SIG-M5 (cell line): ENCODE results near the gene DCC.
"Not testable (repeated sequence)": the region's sequence is repeated elsewhere in the genome, so short reads cannot be mapped to it uniquely, and the experiment has no call there.

ENCODE experiments used
- DNase-seq: peaks from one replicate; lab custom pipeline; 2025; lab: John Stamatoyannopoulos, UW

The DCC gene

DNA sequence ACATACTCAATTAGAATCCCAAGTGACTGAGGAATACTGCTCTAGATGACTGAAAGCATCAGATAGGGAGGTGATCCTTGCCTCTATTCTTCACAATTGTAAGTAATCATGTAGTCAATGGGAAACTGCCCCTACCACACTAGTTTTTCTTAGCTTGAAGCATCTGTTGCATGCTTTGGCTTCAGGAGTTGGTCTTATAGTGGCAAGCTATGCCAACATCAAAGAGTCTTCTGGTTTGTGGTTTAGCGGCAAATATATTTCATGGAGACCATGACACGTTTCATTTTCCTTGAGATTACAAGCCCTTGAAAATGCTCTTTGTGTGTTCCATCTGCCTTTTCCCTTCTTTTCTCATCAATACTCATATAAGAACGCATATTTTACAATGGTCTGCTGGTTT lies 12.9 kb downstream of the DCC start:
- DNase-seq = no peak

DNA sequence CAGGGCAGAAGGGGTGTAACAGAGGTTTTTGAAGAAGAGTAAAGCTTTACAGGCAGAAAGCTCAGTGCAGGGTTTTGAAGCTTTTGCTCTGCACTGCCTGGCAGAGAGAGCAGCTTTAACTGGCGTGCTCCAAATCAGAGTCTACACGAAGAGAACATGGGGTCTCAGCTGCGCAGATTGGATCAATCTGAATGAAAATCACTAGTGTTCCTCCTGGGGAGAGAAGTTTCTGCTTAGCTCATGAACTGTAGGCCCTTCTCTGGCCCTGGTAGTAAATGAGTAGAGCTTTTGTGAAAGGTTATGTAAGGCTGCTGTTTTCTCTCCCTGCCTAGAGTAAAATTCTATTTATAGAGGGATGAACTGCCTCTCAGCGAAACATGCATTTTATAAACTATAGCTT lies 13.6 kb downstream of the DCC start:
- no peak for DNase-seq

DNA sequence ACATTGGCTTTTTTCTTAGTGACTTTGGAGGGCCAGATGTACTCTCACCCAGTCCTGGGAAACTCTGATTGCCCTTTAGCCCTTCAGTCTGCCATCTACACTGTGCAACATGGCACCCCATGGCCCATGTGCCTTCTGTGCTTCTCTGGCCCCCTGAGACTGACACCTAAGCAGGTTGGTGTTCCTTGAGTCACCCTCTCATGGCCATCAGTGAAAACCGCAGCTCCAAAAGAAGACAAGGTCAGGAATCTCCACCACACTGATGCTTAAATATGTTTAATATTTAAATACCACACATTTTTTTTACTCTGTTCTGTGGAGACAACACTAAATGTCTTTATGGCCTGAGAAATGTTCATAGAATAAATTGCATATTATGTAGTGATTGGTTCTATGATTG lies 23.9 kb downstream of the DCC start:
- DNase-seq = no peak

DNA sequence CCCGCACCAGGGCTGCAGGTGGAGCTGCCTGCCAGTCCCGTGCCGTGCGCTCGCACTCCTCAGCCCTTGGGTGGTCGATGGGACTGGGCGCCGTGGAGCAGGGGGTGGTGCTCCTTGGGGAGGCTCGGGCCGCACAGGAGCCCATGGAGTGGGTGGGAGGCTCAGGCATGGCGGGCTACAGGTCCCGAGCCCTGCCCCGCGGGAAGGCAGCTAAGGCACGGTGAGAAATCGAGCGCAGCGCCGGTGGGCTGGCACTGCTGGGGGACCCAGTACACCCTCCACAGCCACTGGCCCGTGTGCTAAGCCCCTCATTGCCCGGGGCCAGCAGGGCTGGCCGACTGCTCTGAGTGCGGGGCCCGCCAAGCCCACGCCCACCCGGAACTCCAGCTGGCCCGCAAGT lies 26.9 kb downstream of the DCC start:
- not testable (repeated sequence) for DNase-seq

DNA sequence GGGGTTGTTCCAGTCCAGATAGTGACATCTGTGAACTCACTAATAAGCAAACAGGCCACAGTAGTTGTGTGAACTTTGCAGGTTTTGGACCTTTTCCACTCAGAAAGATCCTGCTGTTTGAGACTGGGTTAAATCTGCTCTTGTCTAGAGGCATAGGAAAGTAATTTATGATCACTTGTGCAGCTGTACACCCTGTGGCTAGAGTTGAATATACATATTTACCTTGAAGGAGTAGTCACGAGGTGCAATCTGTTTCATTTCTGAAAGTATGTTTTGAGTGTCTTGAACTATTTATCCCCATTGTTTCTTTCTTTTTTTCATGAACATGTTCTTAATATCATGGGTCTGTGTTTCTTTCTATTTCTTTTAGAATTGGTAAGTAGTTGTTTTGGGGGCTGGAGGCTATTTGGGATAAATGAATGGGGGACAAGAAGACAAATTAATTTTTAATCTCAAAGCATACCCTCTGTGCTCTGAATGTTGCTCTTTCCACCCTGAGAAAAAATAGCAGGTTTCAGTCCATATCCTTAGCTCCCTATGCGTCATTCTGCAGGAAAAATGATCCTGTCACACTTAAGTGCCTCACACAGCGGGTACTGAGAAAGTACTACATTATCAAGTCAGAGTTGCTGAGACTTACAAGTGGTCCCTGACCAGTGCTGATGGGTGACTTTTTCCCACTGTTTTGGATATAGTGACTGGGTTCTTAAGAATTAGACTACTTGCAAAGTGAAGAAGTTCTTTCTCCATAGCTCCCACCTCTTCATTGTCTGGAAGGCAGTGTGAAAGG lies 28.2 kb downstream of the DCC start:
- no peak for DNase-seq

DNA sequence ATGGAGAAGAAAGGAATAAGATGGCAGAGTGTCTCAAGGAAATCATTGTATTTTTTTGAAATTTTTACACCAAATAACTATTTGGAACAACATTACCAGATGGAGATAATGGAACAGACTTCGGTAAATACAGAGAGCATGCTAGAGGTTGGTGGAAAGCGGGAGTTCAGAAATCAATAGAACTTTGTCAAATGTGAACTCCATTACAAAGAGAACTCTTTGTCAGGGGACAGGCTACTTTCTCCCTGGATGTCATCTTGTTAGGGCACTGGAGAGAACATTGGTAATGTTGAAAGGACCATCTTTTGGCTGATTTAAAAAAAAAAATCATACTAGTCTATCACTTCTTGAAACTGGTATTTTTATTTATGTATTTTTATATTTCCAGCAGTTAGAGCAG lies 30.8 kb downstream of the DCC start:
- DNase-seq = no peak

DNA sequence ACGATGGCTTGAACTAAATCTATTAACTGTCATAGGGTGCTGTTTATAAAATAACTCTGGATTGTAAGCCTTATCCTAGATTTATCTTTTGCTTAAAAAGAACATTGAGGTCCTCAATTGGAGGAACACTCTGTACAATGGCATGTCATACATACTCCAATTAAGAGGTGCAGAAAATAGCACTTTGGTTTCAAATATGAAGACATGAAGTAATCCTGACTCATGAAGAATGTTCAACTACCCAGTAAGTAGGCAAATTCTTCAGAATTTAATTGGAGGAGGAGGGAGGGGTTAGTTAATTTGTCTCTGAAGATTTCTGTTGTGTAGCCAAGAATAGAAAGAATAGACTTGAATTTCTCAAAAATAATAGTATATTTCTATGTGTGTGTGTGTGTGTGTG lies 36.1 kb downstream of the DCC start:
- no peak for DNase-seq

DNA sequence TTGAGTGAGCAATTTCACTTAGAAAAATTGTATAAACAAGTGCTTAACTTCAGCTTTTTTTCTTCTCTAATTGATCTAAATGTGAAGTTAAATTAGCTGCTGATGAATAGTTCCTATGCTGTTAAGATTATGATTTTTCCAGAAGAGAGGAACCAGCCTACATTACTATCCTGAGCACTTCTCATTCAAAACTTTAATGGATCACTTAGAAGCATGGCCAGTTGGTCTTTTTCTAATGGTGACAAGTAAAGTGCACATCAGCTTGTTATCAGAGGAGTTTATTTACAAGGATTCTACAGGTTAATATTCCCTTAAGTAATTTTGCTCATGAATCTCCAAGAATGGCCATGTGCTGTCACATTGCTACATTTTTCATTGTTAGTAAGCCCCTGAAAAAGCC lies 37.1 kb downstream of the DCC start:
- no peak for DNase-seq

DNA sequence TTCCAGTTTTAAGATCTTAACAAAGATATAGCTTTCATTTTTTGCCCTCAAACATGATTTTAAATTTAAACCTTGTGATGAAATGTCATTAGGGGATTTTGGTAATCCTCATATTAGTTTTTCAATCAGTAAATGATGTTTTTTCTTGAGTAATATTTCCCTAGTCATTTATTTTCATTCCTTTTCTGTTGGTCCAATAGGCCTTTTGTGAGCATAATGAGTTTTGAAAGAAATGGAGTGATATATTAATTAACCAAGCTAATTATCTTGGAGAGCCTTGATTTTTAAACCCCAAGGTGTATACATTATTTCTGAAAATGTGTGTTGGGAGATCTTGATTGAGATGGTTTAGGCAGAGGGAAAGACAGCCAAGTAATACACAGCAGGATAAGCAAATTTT lies 46.3 kb downstream of the DCC start:
- DNase-seq = no peak

DNA sequence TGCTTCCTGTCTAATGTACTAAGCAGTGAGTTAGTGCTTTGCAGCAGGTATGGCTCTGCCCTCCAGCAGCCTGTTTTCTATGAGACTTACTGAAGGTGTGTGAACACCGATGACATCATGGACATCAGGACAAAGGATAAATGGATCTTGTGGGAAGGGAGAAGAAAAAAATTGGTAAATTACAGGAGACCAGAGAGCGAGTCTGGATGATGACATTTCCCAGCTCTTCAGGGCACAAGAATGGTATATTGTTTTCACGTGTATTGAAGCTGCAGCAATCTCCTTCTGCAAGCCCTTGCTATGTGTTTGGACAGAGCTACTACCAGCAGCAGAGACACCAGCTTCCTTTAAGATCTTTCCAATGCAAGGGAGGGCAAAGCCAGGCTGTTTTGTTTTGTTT lies 47.2 kb downstream of the DCC start:
- DNase-seq = no peak

DNA sequence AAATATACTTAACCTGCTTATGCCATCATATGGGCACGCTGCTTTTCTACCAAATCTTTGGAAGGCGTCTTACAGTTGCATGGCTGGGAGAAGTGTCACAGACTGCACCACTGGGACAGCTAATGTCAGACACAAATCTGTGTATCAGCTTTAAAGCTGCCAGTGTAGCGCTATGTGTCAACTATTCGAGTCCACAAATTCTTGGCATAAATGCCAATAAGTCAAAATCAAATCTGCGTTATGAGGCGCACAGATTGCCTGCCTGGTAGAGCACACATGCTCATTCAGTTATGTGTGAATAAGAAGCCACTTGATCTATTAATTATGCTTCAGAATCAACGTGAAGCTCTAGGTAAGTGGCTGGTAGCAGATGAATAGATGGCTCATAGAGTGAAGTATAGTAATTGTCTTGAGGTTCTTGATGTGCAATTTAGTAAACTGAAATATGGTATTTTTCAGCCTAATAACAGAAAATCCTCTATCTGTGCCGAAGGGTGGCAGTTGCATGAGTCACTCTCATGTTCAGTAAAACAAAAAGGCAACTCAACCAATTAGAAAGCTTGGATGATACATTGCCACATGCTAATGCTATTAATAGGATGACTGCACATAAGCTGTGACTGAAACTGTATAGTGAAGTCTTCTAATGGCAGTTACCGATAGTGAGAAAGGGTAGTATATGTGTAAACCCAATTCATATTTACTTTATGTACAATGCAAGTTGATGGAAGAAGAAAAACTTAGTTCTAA lies 52.0 kb downstream of the DCC start:
- DNase-seq = no peak

DNA sequence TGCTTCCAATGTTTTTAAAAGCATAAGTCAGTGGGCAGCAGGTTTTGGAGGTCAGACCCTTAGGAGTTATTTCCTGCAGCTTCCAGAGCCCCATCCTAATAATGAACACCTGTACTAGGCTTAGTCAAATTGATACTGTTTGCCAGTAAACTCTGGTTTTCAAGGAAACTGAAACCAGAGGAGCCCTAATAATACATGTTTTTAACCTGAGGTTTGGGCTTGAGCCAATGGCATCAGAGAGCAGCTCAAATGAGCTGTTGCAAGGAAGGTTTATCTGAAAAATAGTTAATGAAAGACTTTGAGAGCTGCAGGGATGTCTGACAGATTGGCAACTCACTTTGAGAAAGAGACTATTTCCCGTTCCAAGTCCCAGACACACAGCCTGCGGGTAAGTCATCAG lies 54.6 kb downstream of the DCC start:
- no peak for DNase-seq

DNA sequence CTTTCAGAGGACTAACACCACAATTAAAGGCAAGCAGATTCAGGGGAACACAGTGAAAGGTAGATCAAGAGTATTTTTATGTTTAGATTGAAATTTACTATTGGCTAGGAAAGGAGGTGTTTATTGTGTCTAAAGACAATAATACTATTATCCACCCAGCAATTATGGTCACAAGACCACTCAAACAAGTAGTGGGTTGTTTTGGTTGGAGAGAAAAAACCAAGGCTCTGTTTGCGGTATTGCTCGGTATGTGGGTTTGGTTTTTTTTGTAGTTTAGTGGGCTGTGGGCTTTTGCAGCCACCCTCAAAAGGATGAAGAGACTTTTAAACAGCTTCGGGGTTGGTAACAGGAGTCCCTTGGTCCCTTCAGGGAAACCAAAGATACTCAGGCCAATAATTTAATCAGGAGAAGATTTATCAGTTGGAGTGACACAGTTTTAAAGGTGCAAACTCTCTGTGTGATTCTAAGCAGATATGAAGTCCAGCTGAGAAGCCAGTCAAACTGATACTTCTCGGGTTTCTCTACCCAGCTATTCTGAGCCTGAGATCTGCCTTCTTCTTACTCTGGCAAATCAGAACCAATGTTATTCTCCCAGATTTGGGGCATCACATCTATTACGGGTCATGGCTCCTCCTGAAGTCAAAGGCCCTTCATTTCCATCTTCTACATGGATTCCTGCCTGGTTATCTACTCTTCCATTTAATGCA lies 55.3 kb downstream of the DCC start:
- DNase-seq = no peak

DNA sequence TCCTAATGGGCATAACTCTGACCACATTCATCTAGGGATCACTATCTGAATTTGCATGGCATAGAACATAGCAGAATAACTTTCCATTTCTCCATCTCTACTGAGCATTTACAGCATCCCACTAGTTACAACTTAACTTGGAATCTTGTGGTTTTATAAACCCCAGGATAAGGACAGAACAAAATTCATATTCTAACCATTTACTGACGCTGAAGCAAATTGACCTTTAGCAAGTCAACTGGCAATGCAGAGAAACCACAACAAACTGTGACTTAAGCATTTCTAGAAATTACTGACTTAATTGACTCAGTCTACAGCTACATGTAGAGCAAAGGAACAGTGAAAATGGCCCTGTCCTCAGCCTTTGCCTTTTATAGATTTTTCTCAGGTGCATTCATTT lies 61.2 kb downstream of the DCC start:
- no peak for DNase-seq

DNA sequence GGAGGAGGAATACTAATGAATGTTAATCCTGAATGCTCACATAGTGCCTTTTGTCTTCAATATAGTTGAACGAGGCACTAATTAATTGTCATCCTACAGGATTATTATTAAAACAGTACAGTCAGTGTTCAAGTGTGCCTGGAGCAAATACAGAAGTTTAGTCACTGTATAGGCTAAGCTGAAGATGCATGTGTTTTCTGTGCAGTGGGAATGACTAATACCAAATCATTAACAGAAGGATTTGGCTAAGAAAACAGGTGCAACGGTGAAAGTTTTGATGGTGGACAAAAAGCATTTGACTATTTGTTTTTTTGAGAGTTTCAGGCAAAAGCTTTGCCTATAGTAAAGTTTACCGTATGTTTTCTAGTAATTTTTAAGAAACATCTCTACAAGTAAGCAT lies 62.8 kb downstream of the DCC start:
- DNase-seq = no peak

DNA sequence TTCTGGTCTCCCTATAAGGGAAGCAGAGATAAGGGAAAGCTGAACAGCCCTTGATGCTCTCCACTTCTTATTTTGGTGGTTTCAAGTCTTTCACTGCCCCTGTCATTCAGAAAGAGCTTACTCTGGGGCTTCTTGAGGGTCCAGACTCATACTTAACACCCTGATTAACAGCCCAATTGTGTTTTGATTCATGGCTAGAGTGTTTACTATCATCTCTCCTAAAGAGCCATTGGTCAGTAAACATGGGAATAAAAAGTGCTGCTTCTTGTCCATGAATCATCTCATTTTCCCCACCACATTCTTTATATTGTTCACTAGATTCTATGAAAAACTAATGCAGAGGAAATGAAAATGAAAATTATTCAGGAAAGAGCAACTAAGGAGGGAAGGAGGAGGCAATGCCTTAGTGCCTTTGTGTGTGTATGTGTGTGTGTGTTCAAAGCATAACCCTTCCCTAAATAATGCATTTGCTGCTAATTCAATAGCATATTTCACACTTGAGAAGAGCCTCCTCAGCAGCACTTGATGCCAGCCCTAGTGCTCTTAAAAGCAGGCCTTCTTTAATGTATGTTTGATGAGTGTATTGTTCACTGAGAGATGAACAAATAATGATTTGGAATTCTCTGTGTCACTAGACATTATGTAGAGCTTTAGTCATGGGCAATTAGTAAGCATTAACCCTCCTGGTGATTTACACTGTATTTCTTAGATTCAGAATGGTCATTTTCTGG lies 63.5 kb downstream of the DCC start:
- no peak for DNase-seq

DNA sequence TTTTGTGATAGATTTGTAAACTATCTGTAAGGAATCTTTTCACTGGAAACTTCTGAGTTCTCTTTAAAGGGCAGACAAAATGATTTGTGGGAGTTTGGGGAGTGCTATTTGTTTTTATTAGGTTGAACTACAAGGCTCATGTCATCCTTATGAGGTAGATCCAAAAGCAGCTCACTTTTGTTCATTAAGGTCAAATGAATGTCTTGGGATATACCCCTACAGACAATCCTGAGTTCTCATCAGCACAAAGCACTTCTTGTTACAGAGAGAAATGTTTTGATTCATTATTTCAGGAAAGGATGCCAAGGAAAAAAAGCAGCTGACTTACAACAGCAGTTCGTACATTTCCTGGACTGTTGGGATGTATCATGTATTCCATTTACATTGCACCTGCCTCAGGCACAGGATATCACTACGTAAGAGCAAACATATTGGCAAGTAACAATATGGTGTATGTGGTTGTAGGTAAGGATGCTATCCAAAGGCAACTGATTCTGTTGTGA lies 68.9 kb downstream of the DCC start:
- no peak for DNase-seq

DNA sequence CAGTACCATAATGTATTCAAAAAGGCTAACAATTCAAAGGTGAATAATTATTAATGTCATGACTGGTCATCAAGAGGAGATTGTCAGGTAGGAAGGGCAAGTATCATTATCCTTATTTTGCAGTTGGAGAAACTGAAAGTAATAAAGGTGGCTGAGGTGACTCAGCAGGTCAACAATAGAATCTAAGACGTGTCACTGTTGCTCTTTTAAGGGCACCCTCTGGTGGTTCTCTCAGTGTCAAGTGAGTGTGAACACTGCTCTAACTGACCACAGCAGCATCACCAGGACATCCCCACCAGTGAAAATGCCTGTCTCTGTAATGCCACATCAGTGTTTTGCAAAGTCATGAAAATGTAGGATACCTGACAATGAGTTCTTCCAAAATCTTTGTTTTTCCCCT lies 69.7 kb downstream of the DCC start:
- DNase-seq = no peak

DNA sequence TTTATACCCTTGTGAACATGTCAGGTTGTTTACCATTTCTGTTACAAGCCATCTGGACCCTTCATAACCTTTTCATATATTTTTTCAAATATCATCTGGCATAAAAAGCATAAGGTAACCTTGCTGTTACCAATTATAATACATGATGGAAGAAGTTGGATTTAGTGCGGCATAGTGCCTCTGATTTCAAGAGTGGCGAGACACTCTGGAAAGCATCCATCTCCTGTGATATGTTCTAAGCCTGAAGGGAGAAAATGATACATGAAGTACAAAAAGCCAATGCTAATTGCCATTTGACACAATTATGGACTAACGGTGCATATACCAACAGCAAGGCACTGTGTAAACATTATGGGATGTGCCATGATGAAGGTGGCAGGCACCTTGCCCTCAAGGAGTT lies 75.1 kb downstream of the DCC start:
- no peak for DNase-seq

DNA sequence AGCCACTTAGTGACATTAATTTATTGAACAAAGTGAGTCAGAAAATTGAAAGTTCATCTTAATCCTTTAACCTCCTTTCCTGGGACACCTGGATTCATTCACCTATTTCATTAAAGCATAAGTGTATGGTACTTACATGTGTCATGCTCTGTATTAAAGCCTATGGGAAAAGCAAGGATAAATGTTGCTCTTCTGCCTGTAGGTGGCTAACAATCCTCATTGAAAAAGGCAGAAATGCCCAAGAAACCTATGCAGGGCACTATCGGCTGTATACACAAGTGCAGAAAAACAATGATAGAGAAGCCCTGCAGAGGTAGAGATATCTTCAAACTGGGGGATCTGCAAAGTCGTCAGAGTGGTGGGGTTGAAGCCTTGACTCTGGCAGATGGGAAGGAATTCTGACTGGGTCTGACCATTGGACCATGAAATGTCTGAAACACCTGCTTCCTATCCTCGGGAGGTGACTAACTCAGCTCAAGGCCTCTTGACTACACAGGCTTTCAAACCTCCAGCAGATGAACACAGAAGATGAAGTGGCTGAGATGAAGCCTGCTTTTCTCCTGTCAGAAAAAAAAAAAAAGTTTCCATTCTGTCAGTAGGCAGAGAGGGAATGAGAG lies 83.1 kb downstream of the DCC start:
- DNase-seq = no peak

DNA sequence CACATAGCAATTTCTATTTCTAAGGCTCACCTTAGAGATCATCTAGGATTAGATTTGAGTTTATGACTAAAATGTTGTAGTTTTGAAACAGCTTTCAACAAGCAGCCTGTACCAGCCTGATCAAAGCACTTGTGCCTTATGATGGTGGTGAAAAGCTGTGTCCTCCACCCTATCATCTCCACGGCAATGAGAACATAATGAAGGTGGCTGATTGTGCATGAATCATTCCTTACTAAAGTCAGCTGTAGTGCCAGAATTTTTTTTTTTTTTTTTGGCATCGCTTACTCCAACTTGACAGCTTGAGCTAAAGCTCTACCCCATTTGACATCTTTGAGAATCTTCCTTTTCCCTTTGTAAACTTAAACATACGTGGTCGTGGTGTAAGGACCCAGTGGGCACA lies 86.0 kb downstream of the DCC start:
- DNase-seq = no peak

DNA sequence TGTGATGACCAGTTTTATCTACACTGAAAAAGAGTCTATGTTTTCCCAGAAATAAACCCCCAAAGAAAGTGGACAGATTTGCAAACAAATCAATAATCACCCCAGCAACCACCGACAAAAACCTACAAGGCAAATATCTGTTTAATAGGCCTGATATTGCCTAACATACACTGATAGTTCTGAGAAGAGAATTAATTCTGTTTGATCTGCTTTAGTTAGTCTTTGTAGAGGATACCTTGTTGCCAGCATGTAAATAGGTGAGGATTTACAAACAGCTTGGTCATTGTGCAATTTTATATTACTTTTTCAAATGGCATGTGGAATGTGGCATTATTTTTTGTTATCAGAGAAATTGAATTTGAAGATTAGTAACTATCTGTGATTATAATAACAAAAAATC lies 86.5 kb downstream of the DCC start:
- no peak for DNase-seq
